ENCODE results near the gene HAPSTR1.

The HAPSTR1 gene

DNA sequence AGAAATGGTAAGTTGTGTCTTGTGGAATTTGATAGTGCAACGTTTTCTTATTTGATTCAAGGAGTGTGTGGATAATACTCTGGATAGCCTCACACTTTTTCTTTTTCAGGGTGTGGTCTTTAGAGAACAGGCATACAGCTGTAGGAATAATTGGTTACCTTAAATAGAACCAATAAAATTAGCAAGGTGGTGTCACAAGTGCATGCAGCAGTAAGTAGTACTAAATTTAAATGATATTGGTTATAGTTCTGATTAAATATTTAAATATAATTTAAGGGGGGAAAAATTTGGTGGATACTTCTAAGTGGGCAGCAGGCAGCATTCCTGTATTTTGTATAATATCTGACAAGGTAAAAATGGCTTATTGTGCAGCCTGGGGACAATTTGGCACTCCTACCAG is 3.7 kb downstream of the HAPSTR1 start:
- H3K36me3 ChIP-seq (ENCODE audit: control insufficient read depth in 1 of 2, insufficient read depth in 2 of 2, low read length in 2 of 2) = peaks cover 0 to 16% of the 10 kb centered on the region in 2 donors
- H3K9ac ChIP-seq (ENCODE audit: low read depth in 1 of 2, low read length in 2 of 2) = peak overlapping the region in 1 of 2 donors; percentile 94
- no peak overlapping the region for H3K27ac ChIP-seq (ENCODE audit: low read depth, low read length)
- no peaks in the 10 kb centered on the region for H3K27me3 ChIP-seq (ENCODE audit: control insufficient read depth in 1 of 2, insufficient read depth in 2 of 2, low read length in 2 of 2)
- H3K4me3 ChIP-seq (ENCODE audit: low read depth in 1 of 2, low read length in 2 of 2) = peak overlapping the region; percentile 89 to 92
- peaks cover 60 to 64% of the 10 kb centered on the region in 2 donors for H3K4me1 ChIP-seq (ENCODE audit: control insufficient read depth in 1 of 2, insufficient read depth in 2 of 2, low read length in 2 of 2)
- no peaks in the 10 kb centered on the region for H3K9me3 ChIP-seq (ENCODE audit: control insufficient read depth in 1 of 2, low read length in 2 of 2)

DNA sequence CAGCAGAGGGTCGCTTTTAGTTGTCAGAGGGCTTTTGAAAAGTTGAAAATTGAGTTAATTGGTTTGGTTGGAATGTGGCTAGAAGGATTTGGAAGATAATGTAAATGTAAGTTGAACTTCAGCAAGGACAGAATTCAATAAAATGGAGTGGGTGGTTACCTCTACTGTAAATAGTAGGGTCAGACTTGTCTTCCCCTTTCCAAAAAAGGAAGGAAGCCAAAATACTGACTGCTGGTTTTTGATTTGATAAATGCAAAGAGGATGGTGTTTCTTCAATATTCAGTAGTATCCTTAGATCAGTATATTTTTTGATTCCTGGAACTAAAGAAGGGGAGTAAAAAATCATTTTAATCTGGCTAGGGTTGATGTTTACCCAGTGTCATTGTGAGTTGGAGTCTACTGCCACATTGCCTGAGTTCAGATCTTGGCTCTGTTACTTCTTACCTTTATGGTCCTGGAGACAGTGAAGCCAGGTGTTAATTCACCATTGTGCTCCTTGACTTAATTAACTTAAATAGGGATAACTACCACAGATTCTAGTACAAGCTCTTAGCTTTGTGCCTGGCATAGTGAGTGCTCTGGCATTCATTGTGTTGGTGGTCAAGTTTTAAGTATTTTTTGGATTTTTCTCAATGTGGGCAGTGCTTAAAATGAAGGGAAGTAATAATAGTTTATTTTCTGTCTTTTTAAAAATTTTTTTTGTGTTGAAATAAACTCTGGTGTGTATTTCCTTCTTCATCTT is 4.4 kb downstream of the HAPSTR1 start:
- Histone ChIP-seq H3K9me3 (ENCODE audit: control insufficient read depth in 1 of 2, low read length in 2 of 2) (no peaks in the 10 kb centered on the region), H3K27ac (ENCODE audit: low read depth, low read length) (no peak overlapping the region), H3K36me3 (ENCODE audit: control insufficient read depth in 1 of 2, insufficient read depth in 2 of 2, low read length in 2 of 2) (peaks cover 0 to 19% of the 10 kb centered on the region in 2 donors), H3K4me3 (ENCODE audit: low read depth in 1 of 2, low read length in 2 of 2) (peak overlapping the region; percentile 89 to 92), H3K9ac (ENCODE audit: low read depth in 1 of 2, low read length in 2 of 2) (no peak overlapping the region), H3K4me1 (ENCODE audit: control insufficient read depth in 1 of 2, insufficient read depth in 2 of 2, low read length in 2 of 2) (peaks cover 60 to 70% of the 10 kb centered on the region in 2 donors), H3K27me3 (ENCODE audit: control insufficient read depth in 1 of 2, insufficient read depth in 2 of 2, low read length in 2 of 2) (no peaks in the 10 kb centered on the region)

DNA sequence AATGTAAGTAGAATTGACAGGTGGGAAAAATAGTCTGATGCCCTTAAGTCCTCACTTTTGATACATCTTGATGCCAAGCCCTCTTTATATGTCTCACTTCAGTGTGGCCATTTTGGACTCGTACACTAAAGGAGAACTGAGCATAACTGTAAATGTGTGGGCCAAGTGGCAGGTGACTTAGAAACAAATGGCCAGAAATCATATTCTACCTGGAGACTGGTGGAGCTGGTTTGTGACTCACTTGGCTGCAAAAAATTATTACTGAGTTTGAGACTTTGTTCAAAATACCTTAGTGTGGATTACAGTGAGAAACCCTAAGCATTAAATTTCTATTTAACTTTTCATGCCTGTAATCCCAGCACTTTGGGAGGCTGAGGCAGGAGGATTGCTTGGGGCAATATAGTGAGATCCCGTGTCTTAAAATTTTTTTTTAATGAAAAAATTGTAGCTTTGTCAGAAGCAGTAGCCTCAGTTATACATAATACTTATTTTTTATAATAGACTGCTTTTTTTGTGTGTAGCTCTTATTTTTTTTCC is 5.0 kb downstream of the HAPSTR1 start:
- Histone ChIP-seq H3K4me3 (ENCODE audit: low read depth in 1 of 2, low read length in 2 of 2) (no peak overlapping the region), H3K27ac (ENCODE audit: low read depth, low read length) (no peak overlapping the region), H3K9me3 (ENCODE audit: control insufficient read depth in 1 of 2, low read length in 2 of 2) (no peaks in the 10 kb centered on the region), H3K27me3 (ENCODE audit: control insufficient read depth in 1 of 2, insufficient read depth in 2 of 2, low read length in 2 of 2) (no peaks in the 10 kb centered on the region), H3K9ac (ENCODE audit: low read depth in 1 of 2, low read length in 2 of 2) (no peak overlapping the region), H3K4me1 (ENCODE audit: control insufficient read depth in 1 of 2, insufficient read depth in 2 of 2, low read length in 2 of 2) (peaks cover 60 to 77% of the 10 kb centered on the region in 2 donors), H3K36me3 (ENCODE audit: control insufficient read depth in 1 of 2, insufficient read depth in 2 of 2, low read length in 2 of 2) (peaks cover 0 to 26% of the 10 kb centered on the region in 2 donors)

DNA sequence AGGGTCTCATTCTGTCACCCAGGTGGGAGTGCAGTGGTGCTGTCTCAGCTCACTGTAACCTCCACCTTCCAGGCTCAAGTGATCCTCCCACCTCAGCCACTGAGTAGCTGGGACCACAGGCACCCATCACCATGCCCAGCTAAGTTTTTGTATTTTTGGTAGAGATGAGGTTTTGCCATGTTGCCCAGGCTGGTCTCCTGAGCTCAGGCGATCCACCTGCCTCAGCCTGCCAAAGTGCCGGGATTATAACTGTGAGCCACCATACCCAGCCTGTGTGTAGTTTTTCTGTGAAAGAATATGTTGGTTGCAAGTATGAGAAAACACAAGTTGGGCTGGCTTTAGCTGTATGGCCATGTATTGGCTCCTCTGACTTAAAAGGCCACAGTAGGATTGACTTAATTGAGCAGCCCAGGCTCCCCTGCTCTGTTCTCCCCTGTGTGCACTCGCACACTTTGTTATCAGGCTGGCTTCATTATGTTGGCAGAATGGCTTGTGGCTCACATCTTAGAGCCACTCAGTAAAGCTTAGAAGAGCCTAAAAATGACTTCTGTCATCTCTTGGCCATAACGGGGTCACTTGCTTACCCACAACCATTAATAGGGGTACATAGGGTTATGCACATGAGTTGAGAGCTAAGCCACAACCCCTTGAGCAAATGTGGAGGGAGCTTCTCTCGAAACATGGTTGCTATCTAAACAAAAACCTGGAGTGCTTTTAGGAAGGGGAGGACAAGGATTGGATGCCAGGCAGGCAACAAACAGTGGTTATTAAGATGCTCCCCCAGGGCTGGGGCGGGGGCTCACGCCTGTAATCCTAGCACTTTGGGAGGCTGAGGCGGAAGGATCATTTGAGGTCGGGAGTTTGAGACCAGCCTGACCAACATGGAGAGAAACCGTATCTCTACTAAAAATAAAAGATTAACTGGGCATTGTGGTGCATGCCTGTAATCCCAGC is 6.1 kb downstream of the HAPSTR1 start:
- H3K9ac ChIP-seq (ENCODE audit: low read depth in 1 of 2, low read length in 2 of 2) = peak overlapping the region in 1 of 2 donors; percentile 14
- H3K36me3 ChIP-seq (ENCODE audit: control insufficient read depth in 1 of 2, insufficient read depth in 2 of 2, low read length in 2 of 2) = peaks cover 0 to 27% of the 10 kb centered on the region in 2 donors
- no peaks in the 10 kb centered on the region for H3K9me3 ChIP-seq (ENCODE audit: control insufficient read depth in 1 of 2, low read length in 2 of 2)
- peaks cover 63 to 83% of the 10 kb centered on the region in 2 donors for H3K4me1 ChIP-seq (ENCODE audit: control insufficient read depth in 1 of 2, insufficient read depth in 2 of 2, low read length in 2 of 2)
- no peaks in the 10 kb centered on the region for H3K27me3 ChIP-seq (ENCODE audit: control insufficient read depth in 1 of 2, insufficient read depth in 2 of 2, low read length in 2 of 2)
- peak overlapping the region in 1 of 2 donors; percentile 0 for H3K4me3 ChIP-seq (ENCODE audit: low read depth in 1 of 2, low read length in 2 of 2)
- no peak overlapping the region for H3K27ac ChIP-seq (ENCODE audit: low read depth, low read length)

DNA sequence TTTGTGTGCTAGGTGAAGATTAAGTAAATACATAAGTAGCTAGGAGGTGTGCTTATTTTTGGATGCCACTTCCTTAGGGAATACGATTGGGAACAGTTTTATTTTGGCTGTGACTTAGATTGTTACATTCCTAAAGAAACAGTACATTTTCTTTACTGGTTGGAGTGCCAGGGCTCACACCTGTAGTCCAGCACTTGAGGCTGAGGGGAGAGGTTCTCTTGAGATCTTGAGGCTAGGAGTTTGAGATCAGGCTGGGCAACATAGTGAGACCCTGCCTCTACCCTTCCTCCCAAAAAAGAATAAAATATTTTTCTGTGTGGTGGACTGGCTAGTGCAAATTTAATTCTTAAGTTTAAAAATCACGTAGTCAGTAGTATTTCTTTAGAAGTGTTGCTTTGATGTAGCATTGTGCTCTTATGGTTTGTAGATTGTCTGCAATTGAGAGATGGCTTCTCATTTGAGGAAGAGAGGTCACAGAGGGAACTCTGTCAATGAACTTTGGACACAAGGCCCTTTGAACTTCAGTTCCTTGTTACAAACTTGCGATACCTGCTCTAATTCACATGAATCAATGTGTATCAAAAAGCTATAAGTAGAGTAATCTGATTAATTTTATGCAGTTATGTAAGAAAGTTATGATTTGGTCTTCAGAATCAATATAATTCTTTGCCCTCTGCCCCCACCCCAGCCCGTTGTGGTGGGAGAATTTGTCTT is 7.1 kb downstream of the HAPSTR1 start:
- Histone ChIP-seq H3K27ac (ENCODE audit: low read depth, low read length) (no peak overlapping the region), H3K36me3 (ENCODE audit: control insufficient read depth in 1 of 2, insufficient read depth in 2 of 2, low read length in 2 of 2) (peaks cover 9 to 35% of the 10 kb centered on the region in 2 donors)

DNA sequence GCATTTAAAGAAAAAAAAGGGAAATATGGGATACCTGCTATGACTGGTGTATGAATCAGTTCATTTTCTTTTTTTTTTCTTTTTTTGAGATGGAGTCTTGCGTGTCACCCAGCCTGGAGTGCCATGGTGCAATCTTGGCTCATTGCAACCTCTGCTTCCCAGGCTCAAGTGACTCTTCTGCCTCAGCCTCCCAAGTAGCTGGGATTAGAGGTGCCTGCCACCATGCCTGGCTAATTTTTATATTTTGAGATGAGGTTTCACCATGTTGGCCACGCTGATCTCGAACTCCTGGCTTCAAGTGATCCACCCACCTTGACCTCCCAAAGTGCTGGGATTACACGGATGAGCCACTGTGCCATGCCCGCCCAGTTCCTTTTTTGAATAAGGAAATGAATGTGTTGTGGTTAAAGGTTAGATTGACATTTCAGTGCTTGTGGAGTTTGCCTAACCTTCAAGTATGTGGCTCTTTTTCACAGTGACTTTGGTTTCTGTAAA is 7.7 kb downstream of the HAPSTR1 start:
- Histone ChIP-seq H3K9ac (ENCODE audit: low read depth in 1 of 2, low read length in 2 of 2) (no peak overlapping the region), H3K9me3 (ENCODE audit: control insufficient read depth in 1 of 2, low read length in 2 of 2) (no peaks in the 10 kb centered on the region), H3K4me3 (ENCODE audit: low read depth in 1 of 2, low read length in 2 of 2) (peak overlapping the region in 1 of 2 donors; percentile 43), H3K27ac (ENCODE audit: low read depth, low read length) (no peak overlapping the region), H3K4me1 (ENCODE audit: control insufficient read depth in 1 of 2, insufficient read depth in 2 of 2, low read length in 2 of 2) (peaks cover 58 to 75% of the 10 kb centered on the region in 2 donors), H3K27me3 (ENCODE audit: control insufficient read depth in 1 of 2, insufficient read depth in 2 of 2, low read length in 2 of 2) (no peaks in the 10 kb centered on the region), H3K36me3 (ENCODE audit: control insufficient read depth in 1 of 2, insufficient read depth in 2 of 2, low read length in 2 of 2) (peaks cover 15 to 41% of the 10 kb centered on the region in 2 donors)

More for the DNA sequence above, 7.1 kb downstream of the HAPSTR1 start:
- H3K9me3 ChIP-seq (ENCODE audit: control insufficient read depth in 1 of 2, low read length in 2 of 2) = no peaks in the 10 kb centered on the region
- H3K4me3 ChIP-seq (ENCODE audit: low read depth in 1 of 2, low read length in 2 of 2) = peak overlapping the region; percentile 9 to 17
- peaks cover 64 to 80% of the 10 kb centered on the region in 2 donors for H3K4me1 ChIP-seq (ENCODE audit: control insufficient read depth in 1 of 2, insufficient read depth in 2 of 2, low read length in 2 of 2)
- H3K27me3 ChIP-seq (ENCODE audit: control insufficient read depth in 1 of 2, insufficient read depth in 2 of 2, low read length in 2 of 2) = no peaks in the 10 kb centered on the region
- H3K9ac ChIP-seq (ENCODE audit: low read depth in 1 of 2, low read length in 2 of 2) = peak overlapping the region in 1 of 2 donors; percentile 4

DNA sequence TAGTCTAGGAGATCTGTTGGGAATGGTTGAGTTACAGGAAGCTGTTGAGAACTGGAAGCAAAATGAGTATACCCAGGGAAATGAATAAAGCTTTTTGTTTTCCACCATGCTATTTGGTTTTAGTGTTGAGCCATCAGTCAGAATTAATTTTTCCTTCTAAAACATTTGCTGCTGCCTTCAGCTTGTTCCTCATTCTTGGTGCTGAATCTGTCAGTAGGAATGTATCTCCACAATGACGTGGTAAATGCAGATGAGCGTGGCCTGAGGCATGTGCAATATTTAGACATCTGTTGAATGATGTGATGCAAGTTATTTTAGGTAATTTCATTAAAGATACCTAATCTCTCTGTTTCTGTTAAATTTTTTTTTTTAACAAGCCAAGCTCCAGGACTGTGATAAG is 10.9 kb downstream of the HAPSTR1 start:
- H3K9me3 ChIP-seq (ENCODE audit: control insufficient read depth in 1 of 2, low read length in 2 of 2) = no peaks in the 10 kb centered on the region
- no peak overlapping the region for H3K27ac ChIP-seq (ENCODE audit: low read depth, low read length)
- no peaks in the 10 kb centered on the region for H3K27me3 ChIP-seq (ENCODE audit: control insufficient read depth in 1 of 2, insufficient read depth in 2 of 2, low read length in 2 of 2)
- no peak overlapping the region for H3K9ac ChIP-seq (ENCODE audit: low read depth in 1 of 2, low read length in 2 of 2)
- no peak overlapping the region for H3K4me3 ChIP-seq (ENCODE audit: low read depth in 1 of 2, low read length in 2 of 2)
- H3K36me3 ChIP-seq (ENCODE audit: control insufficient read depth in 1 of 2, insufficient read depth in 2 of 2, low read length in 2 of 2) = peaks cover 29 to 57% of the 10 kb centered on the region in 2 donors
- H3K4me1 ChIP-seq (ENCODE audit: control insufficient read depth in 1 of 2, insufficient read depth in 2 of 2, low read length in 2 of 2) = peaks cover 44 to 63% of the 10 kb centered on the region in 2 donors

DNA sequence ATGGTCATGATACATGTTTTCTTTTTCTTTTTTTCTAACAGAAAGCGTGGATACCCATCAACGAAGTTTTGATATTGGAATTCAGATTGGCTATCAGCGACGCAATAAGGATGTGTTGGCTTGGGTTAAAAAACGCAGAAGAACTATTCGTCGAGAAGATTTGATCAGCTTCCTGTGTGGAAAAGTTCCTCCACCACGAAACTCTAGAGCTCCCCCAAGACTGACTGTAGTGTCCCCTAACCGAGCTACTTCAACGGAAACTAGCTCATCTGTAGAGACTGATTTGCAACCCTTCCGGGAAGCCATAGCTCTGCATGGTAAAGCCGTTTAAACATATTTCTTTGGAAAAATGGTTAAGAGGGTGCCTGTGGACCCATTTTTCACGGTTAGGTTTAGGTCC is 11.5 kb downstream of the HAPSTR1 start:
- Histone ChIP-seq H3K4me1 (ENCODE audit: control insufficient read depth in 1 of 2, insufficient read depth in 2 of 2, low read length in 2 of 2) (peaks cover 44 to 62% of the 10 kb centered on the region in 2 donors), H3K36me3 (ENCODE audit: control insufficient read depth in 1 of 2, insufficient read depth in 2 of 2, low read length in 2 of 2) (peaks cover 35 to 57% of the 10 kb centered on the region in 2 donors), H3K9ac (ENCODE audit: low read depth in 1 of 2, low read length in 2 of 2) (no peak overlapping the region), H3K27ac (ENCODE audit: low read depth, low read length) (no peak overlapping the region), H3K9me3 (ENCODE audit: control insufficient read depth in 1 of 2, low read length in 2 of 2) (no peaks in the 10 kb centered on the region), H3K27me3 (ENCODE audit: control insufficient read depth in 1 of 2, insufficient read depth in 2 of 2, low read length in 2 of 2) (no peaks in the 10 kb centered on the region), H3K4me3 (ENCODE audit: low read depth in 1 of 2, low read length in 2 of 2) (no peak overlapping the region)

DNA sequence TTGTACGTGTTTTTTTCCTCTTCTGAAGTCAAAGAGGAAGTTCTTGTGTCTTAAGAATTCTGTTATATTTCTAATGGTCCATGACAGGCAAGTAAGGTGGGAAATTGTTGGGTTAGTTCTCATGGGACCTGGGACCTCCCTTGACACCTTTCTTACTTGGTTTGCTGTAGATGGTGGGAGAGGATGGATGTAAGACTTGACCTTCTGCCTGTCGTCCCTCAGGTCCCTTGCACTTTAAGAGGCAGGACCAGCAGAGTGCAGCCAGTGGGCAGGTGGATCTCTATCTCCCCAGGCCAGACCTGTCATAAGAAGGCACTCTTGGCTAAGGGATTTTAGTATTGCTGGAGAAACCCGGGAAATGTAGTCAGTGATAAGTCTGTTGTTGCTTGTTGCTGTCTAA is 12.1 kb downstream of the HAPSTR1 start:
- no peak overlapping the region for H3K27ac ChIP-seq (ENCODE audit: low read depth, low read length)
- H3K4me1 ChIP-seq (ENCODE audit: control insufficient read depth in 1 of 2, insufficient read depth in 2 of 2, low read length in 2 of 2) = peaks cover 43 to 57% of the 10 kb centered on the region in 2 donors
- no peak overlapping the region for H3K9ac ChIP-seq (ENCODE audit: low read depth in 1 of 2, low read length in 2 of 2)
- no peaks in the 10 kb centered on the region for H3K9me3 ChIP-seq (ENCODE audit: control insufficient read depth in 1 of 2, low read length in 2 of 2)
- peaks cover 39 to 62% of the 10 kb centered on the region in 2 donors for H3K36me3 ChIP-seq (ENCODE audit: control insufficient read depth in 1 of 2, insufficient read depth in 2 of 2, low read length in 2 of 2)
- no peak overlapping the region for H3K4me3 ChIP-seq (ENCODE audit: low read depth in 1 of 2, low read length in 2 of 2)
- no peaks in the 10 kb centered on the region for H3K27me3 ChIP-seq (ENCODE audit: control insufficient read depth in 1 of 2, insufficient read depth in 2 of 2, low read length in 2 of 2)
